WTC11 (cell line): ENCODE data around the gene EFNA5. TPM values are rescaled to one million over a fixed set of nuclear protein-coding genes. Genes with fewer than 3 reads are reported as not detected.

Source experiments
- ATAC-seq: fragments of 200-7000 bp; cut with Tn5 transposase; 2 replicates; pipeline ENCODE4 v1.10.0; 2021; ENCODE audit warnings: mild to moderate bottlenecking, moderate library complexity
- CTCF ChIA-PET: fragments of 300-600 bp; sonication (Branson Sonifier 250); formaldehyde crosslinking; loops from one replicate; lab custom pipeline; 2021; ENCODE audit warnings: antibody characterized with exemption; lab: Charles Lee
- POLR2A ChIA-PET: fragments of 350-600 bp; sonication (Branson Sonifier 250); formaldehyde crosslinking; loops from one replicate; lab custom pipeline; 2021; ENCODE audit warnings: antibody characterized with exemption; lab: Charles Lee
- DNase-seq: peaks from one replicate; pipeline ENCODE4 v3.0.0; 2021; ENCODE audit warnings: low spot score
- H3K27ac Mint-ChIP-seq: 2 replicates; pipeline ENCODE4 v1.8.0; 2021; ENCODE audit warnings: mixed read lengths
- H3K27me3 Mint-ChIP-seq: 2 replicates; pipeline ENCODE4 v1.8.0; 2021; ENCODE audit warnings: low read depth, mild to moderate bottlenecking, moderate library complexity, mixed read lengths
- H3K36me3 Mint-ChIP-seq: 2 replicates; pipeline ENCODE4 v1.8.0; 2021; ENCODE audit warnings: mixed read lengths
- H3K4me1 Mint-ChIP-seq: 2 replicates; pipeline ENCODE4 v1.8.0; 2022; ENCODE audit warnings: mixed read lengths
- H3K4me3 Mint-ChIP-seq: 2 replicates; pipeline ENCODE4 v1.8.0; 2021; ENCODE audit warnings: mild to moderate bottlenecking, moderate library complexity, mixed read lengths
- H3K9me3 Mint-ChIP-seq: 2 replicates; pipeline ENCODE4 v1.8.0; 2021; ENCODE audit warnings: mixed read lengths
- CTCF ChIP-seq: fragments of 200-600 bp; IDR thresholded peaks from 2 replicates; pipeline ENCODE4 v1.8.0; 2022; ENCODE audit warnings: antibody characterized with exemption
- ESRRA ChIP-seq: sonication (generic); formaldehyde crosslinking; IDR thresholded peaks from 2 replicates; pipeline ENCODE4 v1.8.1; 2022; ENCODE audit warnings: mild to moderate bottlenecking, missing genetic modification reagents, borderline replicate concordance
- FOXP1 ChIP-seq: sonication (generic); formaldehyde crosslinking; IDR thresholded peaks from 2 replicates; pipeline ENCODE4 v1.8.0; 2022; ENCODE audit warnings: missing genetic modification reagents, mild to moderate bottlenecking, moderate library complexity, borderline replicate concordance
- FOXP4 ChIP-seq: sonication (generic); formaldehyde crosslinking; IDR thresholded peaks from 2 replicates; pipeline ENCODE4 v1.8.0; 2022; ENCODE audit warnings: mild to moderate bottlenecking, missing genetic modification reagents
- IRF2 ChIP-seq: sonication (generic); formaldehyde crosslinking; IDR thresholded peaks from 2 replicates; pipeline ENCODE4 v1.8.0; 2022; ENCODE audit warnings: low read depth, missing genetic modification reagents, borderline replicate concordance
- NFATC4 ChIP-seq: fragments of 250-450 bp; sonication (Bioruptor Pico); IDR thresholded peaks from 2 replicates; pipeline ENCODE4 v1.9.0; 2021; ENCODE audit warnings: mild to moderate bottlenecking
- SOX15 ChIP-seq: fragments of 250-450 bp; sonication (Bioruptor Pico); IDR thresholded peaks from 2 replicates; pipeline ENCODE4 v1.9.0; 2021; ENCODE audit warnings: mild to moderate bottlenecking
- ZNF121 ChIP-seq: sonication (generic); formaldehyde crosslinking; IDR thresholded peaks from 2 replicates; pipeline ENCODE4 v1.8.0; 2023; ENCODE audit warnings: missing genetic modification reagents
- ZNF219 ChIP-seq: sonication (generic); formaldehyde crosslinking; IDR thresholded peaks from 2 replicates; pipeline ENCODE4 v1.8.0; 2023; ENCODE audit warnings: missing genetic modification reagents, mild to moderate bottlenecking, borderline replicate concordance
- ZNF512 ChIP-seq: sonication (generic); formaldehyde crosslinking; IDR thresholded peaks from 2 replicates; pipeline ENCODE4 v1.8.1; 2022; ENCODE audit warnings: missing genetic modification reagents, borderline replicate concordance
- ZSCAN18 ChIP-seq: fragments of 250-450 bp; sonication (Bioruptor Pico); IDR thresholded peaks from 2 replicates; pipeline ENCODE4 v2.1.2; 2022; ENCODE audit warnings: mild to moderate bottlenecking, moderate library complexity
- total RNA-seq: library from RNA; stranded (reverse); gene quantifications from 3 replicates; pipeline ENCODE4 v1.2.3, GENCODE V29; 2021
- TF ChIP-seq, protein P1 (sequence below): sonication (generic); formaldehyde crosslinking; IDR thresholded peaks from 2 replicates; pipeline ENCODE4 v1.8.1; 2023; ENCODE audit warnings: mild to moderate bottlenecking, moderate library complexity, missing genetic modification reagents
- TF ChIP-seq, protein P2 (sequence below): sonication (generic); formaldehyde crosslinking; IDR thresholded peaks from 2 replicates; pipeline ENCODE4 v1.8.1; 2023; ENCODE audit warnings: mild to moderate bottlenecking, missing genetic modification reagents

EFNA5 gene
- total RNA-seq, 1 experiment from 2014 or later = 17.4 TPM

DNA sequence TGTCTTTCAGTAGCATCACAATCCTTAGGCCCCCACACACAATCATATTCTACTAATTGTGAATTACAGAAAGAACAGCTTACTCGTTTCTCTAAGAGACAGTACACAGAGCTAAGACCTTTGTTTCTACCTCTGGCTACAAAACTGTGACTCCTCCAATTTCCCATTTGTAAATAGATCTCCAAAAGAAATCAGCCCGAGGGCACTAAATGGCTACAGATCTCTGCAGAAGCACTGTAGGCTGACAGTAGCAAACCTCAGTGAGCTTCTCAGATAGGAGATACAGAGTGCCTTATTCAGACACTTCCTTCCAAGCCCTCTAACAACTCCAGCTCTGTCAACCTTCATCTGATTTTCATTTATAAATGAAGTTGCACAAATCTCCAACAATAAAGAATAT is 51.0 kb downstream of the EFNA5 start (continued):
- no peak for TF ChIP-seq ESRRA
- no peak for TF ChIP-seq IRF2 (CRISPR knock-in tag)
- TF ChIP-seq FOXP4 (CRISPR knock-in tag) = no peak
- TF ChIP-seq ZNF219 (CRISPR knock-in tag) = no peak
- TF ChIP-seq SOX15 = no peak
- TF ChIP-seq FOXP1 (CRISPR knock-in tag) = no peak
- TF ChIP-seq ZSCAN18 (CRISPR knock-in tag) = no peak
- TF ChIP-seq, all 79 proteins: peak for 0

DNA sequence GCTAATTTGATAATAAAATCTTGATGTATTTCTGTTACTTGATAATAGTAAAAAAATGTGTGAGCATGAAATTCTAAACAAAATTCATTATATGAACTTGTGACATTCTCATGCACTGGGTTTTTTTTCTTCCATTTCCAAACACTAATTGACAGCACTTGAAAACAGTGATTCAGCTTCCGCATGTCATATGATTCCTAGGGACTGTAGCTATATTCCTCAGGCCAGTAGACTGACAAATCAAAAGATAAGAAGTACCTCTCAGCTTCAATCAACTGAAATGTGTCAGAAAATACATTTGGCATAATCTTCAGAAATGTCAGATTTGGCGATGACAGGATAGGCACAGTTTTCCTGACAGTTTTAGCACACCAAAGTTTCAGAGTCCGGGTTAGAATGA is 52.5 kb downstream of the EFNA5 start:
- Mint-ChIP-seq H3K27ac (no peak overlapping the region), H3K4me1 (peaks cover 36% of the 10 kb centered on the region), H3K27me3 (no peaks in the 10 kb centered on the region), H3K36me3 (no peaks in the 10 kb centered on the region), H3K4me3 (no peak overlapping the region), H3K9me3 (no peaks in the 10 kb centered on the region)
- TF ChIP-seq, protein P1, sequence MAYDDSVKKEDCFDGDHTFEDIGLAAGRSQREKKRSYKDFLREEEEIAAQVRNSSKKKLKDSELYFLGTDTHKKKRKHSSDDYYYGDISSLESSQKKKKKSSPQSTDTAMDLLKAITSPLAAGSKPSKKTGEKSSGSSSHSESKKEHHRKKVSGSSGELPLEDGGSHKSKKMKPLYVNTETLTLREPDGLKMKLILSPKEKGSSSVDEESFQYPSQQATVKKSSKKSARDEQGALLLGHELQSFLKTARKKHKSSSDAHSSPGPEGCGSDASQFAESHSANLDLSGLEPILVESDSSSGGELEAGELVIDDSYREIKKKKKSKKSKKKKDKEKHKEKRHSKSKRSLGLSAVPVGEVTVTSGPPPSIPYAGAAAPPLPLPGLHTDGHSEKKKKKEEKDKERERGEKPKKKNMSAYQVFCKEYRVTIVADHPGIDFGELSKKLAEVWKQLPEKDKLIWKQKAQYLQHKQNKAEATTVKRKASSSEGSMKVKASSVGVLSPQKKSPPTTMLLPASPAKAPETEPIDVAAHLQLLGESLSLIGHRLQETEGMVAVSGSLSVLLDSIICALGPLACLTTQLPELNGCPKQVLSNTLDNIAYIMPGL (CRISPR knock-in tag) = no peak
- ChIA-PET POLR2A (no interaction called here), CTCF (no interaction called here)
- DNase-seq (no peak), ATAC-seq (no peak)

- Mint-ChIP-seq H3K27me3 (no peaks in the 10 kb centered on the region), H3K4me1 (peaks cover 37% of the 10 kb centered on the region), H3K36me3 (no peaks in the 10 kb centered on the region), H3K27ac (peak overlapping the region; percentile 24; the same call in 1 of the 2 replicates), H3K9me3 (no peaks in the 10 kb centered on the region), H3K4me3 (no peak overlapping the region)
- no peak for DNase-seq
- no peak for ATAC-seq
- TF ChIP-seq ESRRA = no peak
- TF ChIP-seq ZNF512 = no peak
- no peak for TF ChIP-seq ZNF121 (CRISPR knock-in tag)
- TF ChIP-seq CTCF = no peak
- TF ChIP-seq, protein P2, sequence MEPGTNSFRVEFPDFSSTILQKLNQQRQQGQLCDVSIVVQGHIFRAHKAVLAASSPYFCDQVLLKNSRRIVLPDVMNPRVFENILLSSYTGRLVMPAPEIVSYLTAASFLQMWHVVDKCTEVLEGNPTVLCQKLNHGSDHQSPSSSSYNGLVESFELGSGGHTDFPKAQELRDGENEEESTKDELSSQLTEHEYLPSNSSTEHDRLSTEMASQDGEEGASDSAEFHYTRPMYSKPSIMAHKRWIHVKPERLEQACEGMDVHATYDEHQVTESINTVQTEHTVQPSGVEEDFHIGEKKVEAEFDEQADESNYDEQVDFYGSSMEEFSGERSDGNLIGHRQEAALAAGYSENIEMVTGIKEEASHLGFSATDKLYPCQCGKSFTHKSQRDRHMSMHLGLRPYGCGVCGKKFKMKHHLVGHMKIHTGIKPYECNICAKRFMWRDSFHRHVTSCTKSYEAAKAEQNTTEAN (CRISPR knock-in tag) = no peak
- no peak for TF ChIP-seq NFATC4 (CRISPR knock-in tag)
- ChIA-PET CTCF (interaction anchor here (0.6 to 1.0 kb wide), 2 partner anchors 45 to 105 kb away, joined by 3 to 4 read pairs; no protein-coding TSS in a partner anchor), POLR2A (no interaction called here)
These were observed 53.7 kb downstream of the EFNA5 start for GRCh38 chr5:107617052-107617451.
